ENCODE data around the gene RAPGEF2.
A peak's percentile ranks its signal among the peaks of the same experiment; 100 is the strongest.

Gene RAPGEF2

DNA sequence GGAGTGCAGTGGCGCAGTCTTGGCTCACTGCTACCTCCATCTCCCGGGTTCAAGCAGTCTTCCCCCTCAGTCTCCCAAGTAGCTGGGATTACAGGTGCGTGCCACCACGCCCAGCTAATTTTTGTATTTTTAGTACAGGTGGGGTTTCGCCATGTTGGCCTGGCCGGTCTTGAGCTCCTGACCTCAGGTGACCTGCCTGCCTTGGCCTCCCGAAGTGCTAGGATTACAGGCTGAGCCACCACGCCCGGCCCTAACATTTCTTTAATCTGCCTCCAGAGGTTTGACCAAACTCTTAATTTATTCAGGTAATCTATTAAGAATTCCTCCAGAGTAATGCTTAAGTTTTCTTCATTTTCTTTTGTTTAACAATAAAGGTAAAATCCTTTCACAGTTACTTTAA, 171.0 kb downstream of the RAPGEF2 start:
- TF ChIP-seq, protein P1, sequence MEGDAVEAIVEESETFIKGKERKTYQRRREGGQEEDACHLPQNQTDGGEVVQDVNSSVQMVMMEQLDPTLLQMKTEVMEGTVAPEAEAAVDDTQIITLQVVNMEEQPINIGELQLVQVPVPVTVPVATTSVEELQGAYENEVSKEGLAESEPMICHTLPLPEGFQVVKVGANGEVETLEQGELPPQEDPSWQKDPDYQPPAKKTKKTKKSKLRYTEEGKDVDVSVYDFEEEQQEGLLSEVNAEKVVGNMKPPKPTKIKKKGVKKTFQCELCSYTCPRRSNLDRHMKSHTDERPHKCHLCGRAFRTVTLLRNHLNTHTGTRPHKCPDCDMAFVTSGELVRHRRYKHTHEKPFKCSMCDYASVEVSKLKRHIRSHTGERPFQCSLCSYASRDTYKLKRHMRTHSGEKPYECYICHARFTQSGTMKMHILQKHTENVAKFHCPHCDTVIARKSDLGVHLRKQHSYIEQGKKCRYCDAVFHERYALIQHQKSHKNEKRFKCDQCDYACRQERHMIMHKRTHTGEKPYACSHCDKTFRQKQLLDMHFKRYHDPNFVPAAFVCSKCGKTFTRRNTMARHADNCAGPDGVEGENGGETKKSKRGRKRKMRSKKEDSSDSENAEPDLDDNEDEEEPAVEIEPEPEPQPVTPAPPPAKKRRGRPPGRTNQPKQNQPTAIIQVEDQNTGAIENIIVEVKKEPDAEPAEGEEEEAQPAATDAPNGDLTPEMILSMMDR (conservative IDR thresholded peaks at IDR 0.05; ENCODE audit: low read depth, low read length): no peak
- no peak for DNase-seq (ENCODE audit: low read depth)
- H3K4me3 ChIP-seq (ENCODE audit: low read length): no peak overlapping the region

DNA sequence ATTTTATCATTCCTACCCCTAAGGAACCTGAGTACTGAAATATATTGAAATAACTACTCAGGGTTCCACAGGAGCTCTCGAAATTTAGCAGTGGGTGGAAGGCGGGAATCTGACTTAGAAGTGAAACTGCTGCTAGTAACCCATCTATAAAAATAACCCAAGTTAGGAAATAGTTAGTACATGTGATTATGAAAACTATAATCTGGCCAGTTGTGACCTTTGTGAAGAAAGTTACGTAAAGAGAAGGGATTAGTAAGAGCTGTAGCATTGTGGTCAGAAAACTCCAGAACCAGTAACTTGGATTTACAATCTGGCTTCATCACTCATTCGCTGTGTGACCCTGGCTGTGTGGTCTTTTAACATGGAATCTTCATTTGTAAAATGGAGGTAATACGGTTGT, 175.5 kb downstream of the RAPGEF2 start:
- peak; percentile 58 for DNase-seq (ENCODE audit: low read depth)
- TF ChIP-seq, protein P1 (conservative IDR thresholded peaks at IDR 0.05; ENCODE audit: low read depth, low read length): no peak
- H3K4me3 ChIP-seq (ENCODE audit: low read length): no peak overlapping the region

DNA sequence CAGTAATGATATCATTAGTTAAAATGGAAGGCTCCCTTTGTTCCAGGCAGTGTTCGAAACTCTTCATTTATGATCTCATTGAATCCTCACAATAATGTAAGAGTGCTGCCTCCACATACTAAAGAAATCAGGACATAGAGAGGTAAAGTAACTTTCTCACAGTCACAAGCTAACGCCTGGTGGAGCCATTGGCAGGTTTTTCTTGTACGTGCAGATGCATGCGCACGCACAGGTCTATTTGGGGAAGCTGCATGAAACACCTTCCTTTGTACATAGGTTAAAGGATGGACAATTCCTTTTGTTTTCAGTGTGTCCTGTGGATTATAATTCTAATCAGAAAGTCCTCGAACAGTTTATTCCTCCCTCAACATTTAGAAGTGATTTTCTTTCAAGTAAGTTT, 176.2 kb downstream of the RAPGEF2 start:
- no peak overlapping the region for H3K4me3 ChIP-seq (ENCODE audit: low read length)
- TF ChIP-seq, protein P1 (conservative IDR thresholded peaks at IDR 0.05; ENCODE audit: low read depth, low read length): no peak
- DNase-seq (ENCODE audit: low read depth): no peak

DNA sequence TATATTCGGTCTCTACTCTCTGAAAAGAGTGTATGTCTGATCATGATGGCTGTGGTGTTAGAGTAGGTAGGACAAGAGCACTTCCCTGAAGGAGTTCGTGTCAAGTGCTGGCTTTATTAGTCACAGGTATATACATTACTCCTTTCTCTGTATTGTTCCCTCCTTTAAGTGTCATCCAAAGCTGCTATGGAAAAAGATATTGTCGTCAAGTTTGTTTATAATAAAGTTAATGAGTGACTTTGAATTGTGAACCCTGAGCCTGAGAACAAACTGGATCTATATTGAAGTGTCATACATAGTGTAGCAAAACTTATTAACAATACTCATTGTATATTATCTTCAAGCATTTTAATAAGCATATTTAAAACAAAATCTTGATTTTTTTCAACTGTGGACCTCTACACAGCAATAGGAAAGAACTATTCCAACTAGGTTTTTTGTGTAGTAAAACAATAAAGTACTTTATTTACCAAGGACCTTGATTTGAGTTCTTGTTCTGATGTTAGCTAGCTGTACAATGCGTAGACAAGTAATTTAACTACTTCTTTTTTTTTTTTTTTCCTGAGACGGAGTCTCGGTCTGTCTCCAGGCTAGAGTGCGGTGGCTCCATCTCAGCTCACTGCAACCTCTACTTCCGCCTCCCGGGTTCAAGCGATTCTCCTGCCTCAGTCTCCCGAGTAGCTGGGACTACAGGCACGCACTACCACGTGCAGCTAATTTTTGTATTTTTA, 177.7 kb downstream of the RAPGEF2 start:
- DNase-seq (ENCODE audit: low read depth): no peak
- no peak overlapping the region for H3K4me3 ChIP-seq (ENCODE audit: low read length)
- TF ChIP-seq, protein P1 (conservative IDR thresholded peaks at IDR 0.05; ENCODE audit: low read depth, low read length): no peak

DNA sequence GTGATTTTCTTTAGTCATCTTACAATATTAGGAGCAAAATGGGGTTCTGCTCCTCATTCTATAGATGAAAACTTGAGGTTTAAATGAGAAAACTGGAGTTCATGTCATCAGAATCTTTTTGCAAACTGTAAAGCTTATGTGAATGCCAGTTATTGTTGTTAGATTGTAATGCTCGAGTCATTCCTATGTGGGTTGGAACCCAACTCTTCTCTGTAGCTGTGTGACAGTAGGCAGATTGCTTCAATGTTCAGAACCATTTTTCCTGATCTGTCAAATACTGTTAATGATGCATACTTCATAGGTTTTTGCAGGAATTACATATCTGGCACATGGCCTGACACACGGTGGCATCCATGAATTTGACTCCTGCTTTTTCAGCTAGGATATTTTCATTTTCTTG, 178.9 kb downstream of the RAPGEF2 start:
- no peak overlapping the region for H3K4me3 ChIP-seq (ENCODE audit: low read length)
- no peak for DNase-seq (ENCODE audit: low read depth)
- TF ChIP-seq, protein P1 (conservative IDR thresholded peaks at IDR 0.05; ENCODE audit: low read depth, low read length): no peak

DNA sequence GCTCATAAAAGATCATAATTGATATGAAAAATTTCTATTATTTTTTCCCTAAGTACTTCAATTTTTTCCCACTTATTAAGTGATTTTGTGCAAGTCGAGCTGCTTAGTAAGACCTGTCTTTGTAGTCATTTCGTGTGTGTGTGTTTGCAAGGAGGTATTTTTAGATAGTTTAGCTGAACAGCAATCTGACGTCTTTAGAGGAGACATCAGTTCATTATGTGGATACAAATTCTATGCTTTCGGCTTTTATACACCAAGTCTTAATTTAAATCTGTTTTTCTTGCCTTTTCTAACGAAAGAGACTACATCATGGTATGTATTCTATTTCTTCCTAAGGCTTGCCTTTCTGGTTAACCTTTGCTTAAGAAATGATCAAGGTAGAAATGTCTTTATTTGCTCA, 179.4 kb downstream of the RAPGEF2 start:
- no peak for DNase-seq (ENCODE audit: low read depth)
- TF ChIP-seq, protein P1 (conservative IDR thresholded peaks at IDR 0.05; ENCODE audit: low read depth, low read length): no peak
- no peak overlapping the region for H3K4me3 ChIP-seq (ENCODE audit: low read length)

DNA sequence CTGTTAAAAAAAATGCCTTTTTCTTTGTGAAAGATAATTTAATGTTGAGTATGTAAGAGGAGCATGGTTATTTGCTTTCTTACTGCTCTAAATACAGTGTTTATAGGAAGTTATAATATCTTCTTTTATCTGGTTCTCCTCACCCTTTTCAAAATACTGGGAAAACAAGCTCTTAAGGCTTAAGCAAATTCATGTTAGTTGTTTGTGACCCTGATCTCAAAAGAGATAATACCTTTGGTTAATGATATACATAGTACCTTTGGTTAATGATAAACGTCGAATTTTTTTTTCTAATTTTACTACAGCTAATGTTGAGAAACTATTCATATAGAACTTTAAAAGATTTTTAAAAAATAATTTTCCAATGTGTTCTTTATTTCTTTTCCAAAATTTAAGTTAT, 180.1 kb downstream of the RAPGEF2 start:
- no peak overlapping the region for H3K4me3 ChIP-seq (ENCODE audit: low read length)
- TF ChIP-seq, protein P1 (conservative IDR thresholded peaks at IDR 0.05; ENCODE audit: low read depth, low read length): no peak
- no peak for DNase-seq (ENCODE audit: low read depth)

Measured in retinal pigment epithelial cell (primary cell).